HG03571 (cell line): ENCODE results near the gene SNAP25.

Source experiments
- ATAC-seq: cut with Tn5 transposase; IDR thresholded peaks from one replicate; pipeline ENCODE4 v1.9.1; 2021; ENCODE audit not compliant: unreplicated experiment

Gene SNAP25

DNA sequence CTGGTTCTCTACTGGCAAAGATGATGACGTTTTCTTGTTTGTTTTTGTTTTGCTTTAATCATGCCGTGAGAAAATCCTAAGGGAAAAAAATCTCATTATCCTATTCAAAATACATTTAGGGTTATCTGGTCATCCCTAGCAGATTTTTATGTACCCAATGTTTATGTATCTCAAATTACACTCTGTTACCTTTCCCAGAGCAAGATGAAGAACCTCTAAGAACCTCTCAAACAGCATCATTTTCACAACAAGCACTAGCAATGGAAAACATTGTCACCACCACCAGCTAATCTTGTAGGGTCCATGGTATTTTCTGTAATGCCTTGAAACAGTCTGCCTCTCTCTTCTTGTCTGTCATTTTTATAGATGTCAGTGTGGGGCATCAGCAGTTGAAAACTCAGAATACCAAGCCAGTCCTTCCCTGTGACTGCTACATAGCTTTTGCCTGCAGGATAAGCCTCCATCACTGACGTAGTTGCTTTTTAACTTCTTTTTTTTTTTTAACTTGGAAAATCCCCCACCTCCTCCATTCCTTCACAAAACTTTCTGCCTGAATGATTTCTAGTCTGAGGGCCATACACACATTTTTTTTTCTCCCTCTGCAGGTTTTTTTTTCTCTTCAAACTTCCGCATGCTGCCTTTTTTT is 2.4 kb upstream of the SNAP25 start:
- no peak for ATAC-seq

DNA sequence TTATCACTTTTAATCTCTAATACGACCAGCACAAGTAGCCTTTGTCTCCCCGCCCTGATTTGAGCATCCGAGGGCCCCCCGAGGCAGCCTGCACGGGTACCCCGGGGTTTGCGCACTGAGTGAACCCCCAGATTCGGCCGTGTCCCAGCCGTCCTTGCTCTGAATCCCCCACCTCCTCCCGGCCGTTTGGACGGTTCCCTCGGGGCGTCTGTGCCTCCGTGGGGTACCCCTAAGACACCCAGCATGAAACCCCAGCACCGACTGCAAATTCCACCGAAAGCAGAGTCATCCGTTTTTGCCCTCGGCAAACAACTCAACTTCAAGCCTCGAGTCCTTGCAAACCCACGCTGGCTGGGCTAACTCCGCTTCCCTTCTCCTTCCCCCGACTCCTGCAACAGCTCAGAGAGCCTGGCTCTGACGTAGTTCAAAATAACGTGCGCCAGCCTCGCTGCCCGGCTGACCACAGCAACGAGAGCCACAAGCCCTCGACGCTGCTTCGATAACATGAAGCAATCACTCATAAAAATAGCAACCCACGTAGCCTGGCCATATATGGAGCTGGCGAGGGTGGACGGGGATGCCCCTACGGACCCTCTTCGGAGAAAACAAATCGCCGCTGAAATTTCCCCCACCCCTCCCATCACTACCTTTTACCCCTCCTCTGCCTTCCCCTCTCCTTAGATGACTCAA is 764 bp upstream of the SNAP25 start:
- ATAC-seq = no peak

DNA sequence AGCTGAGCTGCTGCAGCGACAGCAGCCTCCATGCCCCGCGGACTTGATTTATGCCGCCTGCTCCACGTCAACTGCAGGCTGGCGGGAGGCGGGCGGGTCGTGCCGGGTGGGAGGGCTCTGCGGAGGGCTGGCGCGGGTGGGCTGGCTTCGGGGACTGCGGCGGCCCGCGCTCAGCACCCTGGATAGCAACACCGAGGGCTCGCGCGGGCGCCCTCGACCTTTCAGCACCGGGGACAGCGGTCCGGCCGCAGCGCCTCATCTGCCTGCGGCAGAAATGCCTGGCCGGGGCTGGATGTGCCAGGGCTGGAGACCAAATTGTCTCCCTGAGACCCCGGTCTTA is 792 bp downstream of the SNAP25 start:
- ATAC-seq = no peak

DNA sequence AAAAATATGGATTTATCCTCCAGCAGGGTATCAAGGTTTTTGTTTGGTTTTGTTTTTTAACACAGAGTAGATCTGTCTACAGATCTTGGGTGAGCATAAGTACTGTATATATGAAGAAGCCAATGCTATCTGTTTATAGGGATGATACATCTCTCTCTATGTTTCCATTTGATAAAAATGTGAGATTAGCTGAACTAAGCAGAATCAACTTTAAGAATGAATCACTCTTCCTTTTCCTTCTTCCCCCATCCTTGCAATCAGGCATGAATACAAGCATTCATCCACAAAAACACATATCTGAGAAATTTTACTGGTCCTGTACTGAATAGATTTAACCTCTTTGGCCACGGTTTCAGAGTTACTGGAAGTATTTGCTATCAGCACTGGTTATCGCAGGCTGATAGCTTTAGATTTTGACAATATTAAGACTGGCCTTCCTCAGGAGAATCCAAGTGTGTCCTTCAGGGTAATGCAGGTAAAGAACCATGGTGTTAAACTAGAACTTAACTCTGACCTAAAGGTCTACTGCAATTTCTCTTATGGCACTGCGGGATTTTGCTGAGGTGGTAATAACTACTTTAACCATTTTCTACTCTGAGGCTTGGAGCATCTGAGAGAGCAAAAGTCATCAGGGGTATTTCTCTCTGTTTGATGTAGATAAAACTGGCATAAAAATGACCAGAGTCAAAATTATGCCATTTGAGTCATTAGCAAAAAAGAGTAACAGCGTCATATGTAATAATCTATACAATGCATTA is 1.5 kb downstream of the SNAP25 start:
- ATAC-seq = no peak

DNA sequence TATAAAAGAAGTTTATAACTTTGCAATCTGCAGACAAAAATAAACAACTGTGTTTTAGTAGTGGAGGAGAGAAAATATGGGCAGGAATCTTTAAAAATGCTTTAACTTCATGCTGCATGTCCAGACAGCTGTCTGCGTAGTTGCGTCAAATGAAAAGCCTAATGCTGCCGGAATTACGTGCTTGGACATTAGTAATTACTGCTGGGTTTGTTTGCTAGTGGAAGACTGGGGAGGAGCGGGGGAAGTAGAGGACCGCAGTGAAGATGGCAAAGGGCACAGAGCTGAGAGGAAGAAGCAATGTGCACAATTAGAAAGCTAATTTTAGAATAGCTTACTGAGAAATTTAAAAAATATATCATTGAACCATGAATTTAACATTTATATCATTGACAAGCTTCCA is 2.4 kb downstream of the SNAP25 start:
- no peak for ATAC-seq

DNA sequence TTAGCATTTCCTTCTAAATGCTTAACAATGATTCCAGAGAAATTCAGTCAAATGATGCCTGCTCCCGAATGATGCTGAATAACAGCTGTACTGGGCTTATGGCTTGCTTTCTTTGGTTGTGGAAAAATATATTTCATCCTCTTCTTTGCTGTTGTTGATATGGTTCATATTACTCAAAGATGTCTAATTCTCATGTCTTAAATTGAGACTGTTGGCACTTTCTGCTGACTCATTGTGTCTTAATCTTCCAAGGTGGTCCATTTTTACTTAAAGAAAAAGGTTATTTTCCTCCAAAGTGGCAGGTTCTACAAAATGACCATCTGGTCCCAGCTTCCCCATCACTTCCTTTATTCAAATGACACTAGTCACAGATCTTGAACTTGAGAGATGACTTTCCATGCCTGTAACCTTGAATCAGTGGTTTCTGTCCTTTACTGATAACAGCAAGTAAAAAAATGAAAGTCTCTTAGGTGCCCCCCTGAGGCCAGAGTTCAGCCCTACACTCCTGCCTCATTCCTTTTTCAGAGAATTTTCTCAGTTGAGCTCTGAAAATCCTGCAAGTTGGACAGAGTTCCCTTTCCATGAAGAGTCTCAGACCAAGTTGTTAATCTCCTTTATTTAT is 6.9 kb downstream of the SNAP25 start:
- no peak for ATAC-seq

DNA sequence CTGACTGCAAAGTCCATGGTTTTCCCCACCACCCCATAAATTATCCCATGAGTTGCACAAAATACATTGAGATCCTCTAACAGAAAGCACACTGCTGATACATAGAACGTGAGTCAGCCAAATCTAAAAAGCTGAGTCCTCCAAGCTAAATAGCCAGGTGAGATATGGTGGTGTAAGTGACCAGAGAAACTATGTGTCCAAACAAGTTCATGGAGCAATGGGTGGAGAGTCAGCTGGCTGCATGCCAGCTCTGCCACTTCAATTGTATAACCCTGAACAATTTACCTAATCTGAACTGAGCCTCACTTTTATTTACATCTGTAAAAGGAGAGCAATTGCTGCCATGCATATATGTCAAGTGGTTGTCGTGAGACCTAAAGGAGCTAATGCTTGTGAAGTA is 9.7 kb downstream of the SNAP25 start:
- ATAC-seq = no peak

DNA sequence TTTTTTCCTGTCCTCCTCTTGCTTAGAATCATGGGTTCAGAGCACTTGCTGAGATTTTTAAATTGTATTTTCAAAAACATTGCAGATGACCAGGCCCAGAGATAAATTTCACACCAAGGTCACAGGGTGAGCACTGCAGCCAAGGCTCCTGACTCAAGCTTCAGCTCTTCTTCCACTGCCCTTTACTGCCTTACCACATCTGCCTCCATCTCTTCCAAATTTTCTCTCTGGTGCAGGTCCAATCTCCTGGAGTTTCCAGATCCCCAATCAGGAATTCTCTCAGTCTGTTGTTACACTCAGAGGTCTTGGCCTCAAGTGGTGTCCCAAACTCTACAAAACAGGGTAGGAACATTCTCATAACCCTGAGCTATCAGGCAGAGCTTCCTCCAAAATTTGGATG is 12.7 kb downstream of the SNAP25 start:
- no peak for ATAC-seq

DNA sequence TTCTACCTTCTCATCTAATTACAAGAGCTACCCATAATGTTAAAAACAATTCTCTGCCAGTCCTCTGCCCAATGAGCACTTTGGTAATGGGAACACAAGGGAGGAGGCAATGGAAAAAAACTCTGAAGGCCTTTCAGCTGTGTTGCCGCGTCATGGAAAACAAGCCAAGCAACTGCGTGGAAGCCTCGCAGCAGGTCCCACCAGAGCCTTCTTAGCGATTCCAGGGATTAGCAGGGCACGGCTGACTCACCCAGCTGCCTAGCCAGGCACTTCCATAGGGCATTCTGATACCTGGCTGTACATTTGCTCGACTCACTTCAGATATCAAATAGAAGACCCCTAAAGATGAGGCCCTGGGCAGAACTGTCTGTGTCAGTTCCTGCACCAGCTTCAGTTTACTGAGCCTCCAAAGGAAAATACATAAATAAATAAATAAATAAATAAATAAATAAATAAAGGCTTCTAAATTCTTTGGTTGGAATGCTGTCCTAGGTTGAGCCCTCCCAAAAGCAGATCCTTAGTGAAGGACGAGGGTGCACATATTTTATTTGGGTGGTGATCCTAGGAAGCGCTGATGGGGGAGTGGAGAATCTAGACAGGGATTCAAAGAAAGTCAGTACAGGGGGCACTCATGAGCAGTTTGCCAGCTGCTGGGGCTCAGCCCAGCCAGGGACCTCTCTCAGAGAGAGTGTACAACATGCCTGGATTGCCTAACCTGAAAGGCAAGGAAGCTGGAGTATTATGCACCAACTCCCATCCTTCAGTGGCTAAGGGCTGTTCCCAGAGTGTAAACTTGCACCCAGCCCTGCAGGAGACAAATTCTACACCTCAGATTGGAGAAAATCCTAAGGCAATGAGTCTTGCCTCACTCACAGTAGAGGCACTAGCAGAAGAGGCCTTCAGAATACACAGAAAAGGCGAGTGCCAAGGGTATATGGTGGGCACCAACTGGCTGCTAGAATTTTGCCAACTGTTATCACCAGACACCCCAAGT is 18.2 kb downstream of the SNAP25 start:
- no peak for ATAC-seq

DNA sequence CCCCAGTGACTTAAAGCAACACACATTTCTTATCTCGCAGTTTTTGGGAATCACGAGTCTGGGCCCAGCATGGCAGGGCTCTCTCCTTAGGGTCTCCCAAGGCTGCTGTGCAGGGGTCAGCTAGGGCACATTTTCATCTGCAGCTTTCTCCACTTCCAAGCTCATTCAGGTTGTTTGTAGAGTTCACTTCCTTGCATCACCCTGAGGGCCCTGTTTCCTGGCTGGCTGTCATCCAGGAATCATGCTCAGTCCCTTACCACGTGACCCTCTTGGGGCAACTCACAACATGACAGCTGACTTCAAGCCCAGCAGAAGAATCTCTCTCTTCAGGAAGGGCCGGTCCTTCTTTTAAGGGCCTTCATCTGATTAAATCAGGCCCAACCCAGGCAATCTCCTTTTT is 21.3 kb downstream of the SNAP25 start:
- no peak for ATAC-seq

DNA sequence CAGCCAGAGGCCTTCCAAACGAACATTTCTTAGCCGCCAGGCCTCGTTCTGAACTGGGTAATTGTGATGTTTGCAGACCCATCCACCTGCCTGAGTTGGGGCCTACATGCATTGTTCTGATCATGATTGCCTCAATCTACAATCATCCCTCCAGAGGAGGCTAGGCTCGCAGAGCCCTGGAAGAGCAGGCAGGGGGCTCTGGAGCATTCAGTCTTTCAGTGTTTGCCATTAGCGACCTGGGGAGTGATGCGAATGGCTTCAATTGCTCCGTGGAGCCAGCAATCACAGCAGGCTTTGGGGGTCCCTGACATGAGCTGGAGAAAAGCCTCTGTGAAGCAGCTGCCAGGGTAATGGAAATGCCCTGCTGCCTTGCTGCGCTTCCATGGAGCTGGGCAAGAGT is 22.0 kb downstream of the SNAP25 start:
- ATAC-seq = no peak

DNA sequence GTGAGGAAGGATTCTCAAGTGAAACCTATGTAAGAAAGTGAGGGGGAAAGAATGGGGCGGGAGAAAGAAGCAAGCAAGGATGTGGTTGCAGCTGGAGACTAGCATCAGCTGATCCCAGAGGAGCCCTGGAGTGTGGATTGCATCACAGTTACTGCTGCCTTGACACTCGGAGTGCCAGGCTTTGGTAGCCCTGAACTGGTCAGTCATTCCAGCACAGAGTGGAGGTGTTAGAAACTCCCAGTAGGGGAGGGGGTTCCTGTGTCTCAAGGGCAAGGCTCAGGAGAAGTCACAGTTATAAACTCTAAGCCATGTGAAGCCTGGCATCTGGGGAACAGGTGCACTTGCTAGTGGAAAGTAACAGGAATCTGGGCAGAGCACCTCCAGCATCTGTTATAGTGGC is 23.5 kb downstream of the SNAP25 start:
- no peak for ATAC-seq

DNA sequence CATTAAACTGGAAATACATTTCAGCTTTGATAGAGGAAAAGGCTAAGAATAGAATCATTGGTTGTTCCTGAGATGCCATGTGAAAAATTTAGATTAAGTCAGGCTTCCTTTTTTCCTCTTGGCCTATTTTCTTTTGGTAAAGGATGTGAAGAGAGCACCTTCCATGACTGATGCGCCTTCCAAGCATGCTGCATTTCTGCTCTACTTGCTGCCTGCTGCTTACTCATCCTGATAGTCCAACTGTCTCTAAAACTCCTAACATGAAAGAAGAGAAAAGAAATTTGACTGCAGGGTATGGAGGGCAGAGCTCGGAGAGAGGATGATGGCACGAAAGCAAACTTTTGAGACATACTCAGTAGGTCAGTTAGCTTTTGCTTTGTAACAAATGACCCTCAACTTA is 28.8 kb downstream of the SNAP25 start:
- ATAC-seq = no peak

DNA sequence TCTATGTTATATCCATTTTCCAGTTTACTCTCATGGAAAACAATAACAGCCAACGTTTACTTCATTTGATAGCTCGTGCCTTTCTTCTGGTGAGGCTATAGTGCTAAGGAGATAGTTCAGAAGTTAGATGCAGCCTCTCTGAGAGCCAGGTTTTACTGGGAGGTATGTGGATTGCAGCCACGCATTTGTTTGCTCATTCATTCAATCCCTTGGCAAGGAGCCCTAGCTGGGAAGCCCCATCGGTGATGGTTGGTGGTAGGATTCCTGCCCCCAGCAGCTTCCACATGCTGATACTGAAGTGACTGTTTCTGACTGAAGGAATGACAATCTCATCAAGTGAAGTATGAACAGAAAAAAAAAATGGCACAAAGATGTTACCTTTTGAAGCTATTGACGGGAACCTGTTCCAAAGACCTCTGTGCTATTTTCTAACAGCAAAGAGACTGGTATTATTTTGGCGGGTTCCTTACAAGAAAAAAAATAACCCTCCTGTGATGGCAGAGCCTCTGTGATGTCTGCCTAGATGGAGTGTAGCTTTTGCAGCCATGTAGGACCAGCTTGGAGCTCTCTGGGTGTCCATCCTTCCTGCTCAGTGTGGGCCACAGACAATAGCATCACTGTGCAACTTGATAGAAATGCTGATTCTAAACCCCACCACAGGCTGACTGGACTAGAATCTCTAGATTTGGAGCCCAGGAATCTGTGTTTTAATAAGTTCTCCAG is 30.6 kb downstream of the SNAP25 start:
- ATAC-seq = no peak

DNA sequence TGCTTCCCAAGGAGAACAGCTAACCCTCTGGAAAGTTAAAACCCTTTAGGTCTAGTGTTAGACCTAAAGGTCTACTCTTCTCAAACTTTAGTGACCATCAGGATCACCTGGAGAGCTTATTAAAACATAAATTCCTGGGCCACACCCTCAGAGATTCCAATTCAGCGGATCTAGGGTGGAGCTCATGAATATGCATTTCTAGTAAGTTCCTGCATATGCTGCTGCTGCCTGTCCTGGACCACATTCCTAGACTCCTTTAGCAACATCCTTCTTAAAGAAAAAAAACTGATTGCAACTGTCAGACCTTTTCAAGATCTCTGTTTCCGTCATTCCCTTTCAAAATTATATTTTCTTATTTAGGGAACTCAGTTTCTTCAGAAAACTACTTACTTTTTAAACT is 31.2 kb downstream of the SNAP25 start:
- no peak for ATAC-seq

DNA sequence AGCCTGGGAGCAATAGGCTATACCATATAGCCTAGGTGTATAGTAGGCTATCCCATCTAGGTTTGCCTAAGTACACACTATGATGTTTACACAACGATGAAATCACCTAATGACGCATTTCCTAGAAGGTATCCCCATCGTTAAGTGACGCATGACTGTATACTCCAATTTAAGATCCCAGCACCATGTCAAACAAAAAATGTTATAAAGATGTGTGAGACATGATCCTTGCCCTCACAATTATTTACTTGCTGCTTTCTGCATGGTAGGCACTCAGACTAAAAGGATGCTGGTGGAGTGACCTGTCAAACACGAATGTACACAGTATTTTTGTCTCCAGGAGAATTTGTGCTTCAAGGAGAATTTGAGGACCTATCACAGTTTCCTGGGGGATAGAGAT is 32.3 kb downstream of the SNAP25 start:
- ATAC-seq = no peak

DNA sequence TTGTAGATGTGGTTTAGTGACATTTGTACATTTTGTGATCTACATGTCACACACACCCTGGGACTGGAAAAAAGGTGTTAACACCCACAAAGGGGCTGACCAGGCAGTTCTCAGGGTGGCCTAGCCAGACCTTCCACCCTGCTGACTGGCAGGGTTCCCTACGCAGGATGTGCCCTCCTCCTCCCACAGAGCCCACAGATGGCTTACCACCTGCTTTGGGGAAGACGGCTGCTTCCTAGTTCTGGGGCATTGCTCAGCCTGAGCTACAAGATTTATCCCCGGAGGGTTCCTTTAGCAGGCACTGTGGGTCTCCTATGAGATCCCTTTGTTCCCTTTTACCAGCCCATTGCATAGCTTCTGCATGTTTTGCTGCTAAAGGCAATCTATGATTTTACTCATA is 35.1 kb downstream of the SNAP25 start:
- ATAC-seq = no peak

DNA sequence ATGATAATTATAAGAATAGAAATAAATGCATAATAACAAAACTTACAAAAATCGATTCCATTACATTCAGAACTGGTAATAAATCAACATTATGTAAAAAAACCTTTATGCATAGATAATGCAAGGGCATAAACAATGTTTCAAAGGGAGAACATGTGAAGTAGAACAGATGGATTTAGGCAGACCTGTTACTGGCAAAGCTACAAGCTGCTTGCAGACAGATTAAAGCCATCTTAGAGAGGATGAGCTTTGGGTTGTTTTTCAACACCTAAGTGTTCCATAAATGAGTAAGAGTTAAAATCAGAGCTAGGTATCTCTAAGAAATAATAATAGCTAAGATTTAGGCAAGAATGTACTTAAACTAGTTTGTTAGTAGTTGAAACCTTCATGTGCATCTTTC is 37.2 kb downstream of the SNAP25 start:
- no peak for ATAC-seq

DNA sequence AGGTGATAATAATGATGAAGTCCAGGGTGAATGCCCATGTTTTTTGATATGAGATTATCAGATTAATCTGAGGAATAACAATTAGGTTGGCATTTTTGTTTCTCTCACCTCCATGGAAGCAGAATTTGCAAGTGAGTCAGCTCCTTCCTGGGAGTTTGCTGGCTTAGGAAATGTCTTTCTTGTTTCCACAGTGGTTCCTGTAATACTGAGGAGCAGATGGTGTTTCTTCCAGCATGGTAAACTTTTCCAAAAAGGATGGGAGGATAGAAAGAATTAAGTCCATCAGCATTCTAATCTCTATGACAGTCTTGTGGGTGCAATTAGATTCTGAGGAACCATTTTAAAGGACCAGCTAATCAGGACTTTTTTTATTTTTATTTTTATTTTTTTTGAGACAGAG is 40.5 kb downstream of the SNAP25 start:
- ATAC-seq = no peak

DNA sequence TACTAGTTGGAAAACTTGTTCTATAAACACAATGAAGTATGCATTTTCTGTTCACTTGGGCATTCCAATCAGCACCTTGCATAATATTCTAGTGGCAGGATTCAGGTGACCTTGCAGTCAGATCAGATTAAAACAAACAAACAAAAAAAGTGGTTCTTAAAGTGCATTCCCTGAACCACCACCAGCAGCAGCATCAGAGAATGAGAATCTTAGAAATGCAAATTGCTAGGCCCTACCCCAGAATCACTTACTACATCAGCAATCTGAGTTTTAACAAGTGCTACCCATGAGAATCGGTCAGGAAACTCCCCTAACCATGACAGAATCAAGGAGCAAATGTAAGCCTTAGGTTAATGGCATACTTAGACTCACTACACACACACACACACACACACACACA is 41.7 kb downstream of the SNAP25 start:
- ATAC-seq = no peak
